HFF-Myc (cell line): ENCODE measurements around the gene ADRM1.

Experiments used
- DNase-seq: peaks from one replicate; pipeline ENCODE4 v3.0.0-alpha.2; 2011; ENCODE audit warnings: low read depth; ENCODE audit errors: extremely low read depth
- H3K4me3 ChIP-seq: replicated peaks from 2 replicates; pipeline ENCODE4 v1.5.1; 2011; ENCODE audit warnings: low read depth, mild to moderate bottlenecking, control low read depth, low read length
- TF ChIP-seq, protein P1 (sequence below): IDR thresholded peaks from 2 replicates; pipeline ENCODE4 v1.5.1; 2012; ENCODE audit warnings: mild to moderate bottlenecking, low read depth, low read length, control low read depth; ENCODE audit errors: missing control alignments

The ADRM1 gene

DNA sequence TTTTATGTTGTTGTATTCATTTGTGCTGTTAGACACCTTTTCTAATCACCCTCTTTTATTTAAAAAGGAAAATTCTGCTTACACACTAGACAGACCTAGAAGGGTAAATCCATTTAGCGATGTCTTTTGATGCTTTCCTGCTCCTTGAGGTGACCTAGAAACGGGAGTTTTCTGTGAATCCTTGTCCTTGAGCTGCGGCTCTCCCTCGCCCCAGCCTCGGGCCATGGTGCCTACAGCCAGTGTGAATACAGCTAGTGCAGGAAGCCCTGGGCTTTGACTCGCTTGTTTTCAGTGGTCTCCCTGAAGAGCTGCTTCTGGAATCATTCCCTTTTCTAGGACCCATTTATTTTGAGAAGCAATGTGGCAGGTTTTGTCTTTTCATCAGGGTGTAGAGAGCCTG is 17.6 kb upstream of the ADRM1 start:
- no peak overlapping the region for H3K4me3 ChIP-seq
- TF ChIP-seq, protein P1, sequence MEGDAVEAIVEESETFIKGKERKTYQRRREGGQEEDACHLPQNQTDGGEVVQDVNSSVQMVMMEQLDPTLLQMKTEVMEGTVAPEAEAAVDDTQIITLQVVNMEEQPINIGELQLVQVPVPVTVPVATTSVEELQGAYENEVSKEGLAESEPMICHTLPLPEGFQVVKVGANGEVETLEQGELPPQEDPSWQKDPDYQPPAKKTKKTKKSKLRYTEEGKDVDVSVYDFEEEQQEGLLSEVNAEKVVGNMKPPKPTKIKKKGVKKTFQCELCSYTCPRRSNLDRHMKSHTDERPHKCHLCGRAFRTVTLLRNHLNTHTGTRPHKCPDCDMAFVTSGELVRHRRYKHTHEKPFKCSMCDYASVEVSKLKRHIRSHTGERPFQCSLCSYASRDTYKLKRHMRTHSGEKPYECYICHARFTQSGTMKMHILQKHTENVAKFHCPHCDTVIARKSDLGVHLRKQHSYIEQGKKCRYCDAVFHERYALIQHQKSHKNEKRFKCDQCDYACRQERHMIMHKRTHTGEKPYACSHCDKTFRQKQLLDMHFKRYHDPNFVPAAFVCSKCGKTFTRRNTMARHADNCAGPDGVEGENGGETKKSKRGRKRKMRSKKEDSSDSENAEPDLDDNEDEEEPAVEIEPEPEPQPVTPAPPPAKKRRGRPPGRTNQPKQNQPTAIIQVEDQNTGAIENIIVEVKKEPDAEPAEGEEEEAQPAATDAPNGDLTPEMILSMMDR: no peak
- no peak for DNase-seq

DNA sequence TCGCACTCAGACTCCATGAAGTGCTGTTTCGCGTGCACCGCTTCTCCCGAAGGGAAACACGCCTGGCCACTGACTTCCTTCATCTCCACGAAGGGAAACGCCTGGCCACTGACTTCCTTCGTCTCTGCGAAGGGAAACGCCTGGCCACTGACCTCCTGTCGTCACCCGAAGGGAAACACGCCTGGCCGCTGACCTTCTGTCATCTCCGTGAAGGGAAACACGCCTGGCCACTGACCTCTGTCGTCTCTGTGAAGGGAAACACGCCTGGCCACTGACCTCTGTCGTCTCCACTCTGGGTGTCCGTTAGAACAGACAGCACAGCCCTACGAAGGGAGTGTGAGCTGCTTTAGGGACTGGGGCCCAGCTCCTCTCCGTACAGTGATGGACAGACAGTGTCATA is 17.1 kb upstream of the ADRM1 start:
- no peak for DNase-seq
- TF ChIP-seq, protein P1: no peak
- no peak overlapping the region for H3K4me3 ChIP-seq

DNA sequence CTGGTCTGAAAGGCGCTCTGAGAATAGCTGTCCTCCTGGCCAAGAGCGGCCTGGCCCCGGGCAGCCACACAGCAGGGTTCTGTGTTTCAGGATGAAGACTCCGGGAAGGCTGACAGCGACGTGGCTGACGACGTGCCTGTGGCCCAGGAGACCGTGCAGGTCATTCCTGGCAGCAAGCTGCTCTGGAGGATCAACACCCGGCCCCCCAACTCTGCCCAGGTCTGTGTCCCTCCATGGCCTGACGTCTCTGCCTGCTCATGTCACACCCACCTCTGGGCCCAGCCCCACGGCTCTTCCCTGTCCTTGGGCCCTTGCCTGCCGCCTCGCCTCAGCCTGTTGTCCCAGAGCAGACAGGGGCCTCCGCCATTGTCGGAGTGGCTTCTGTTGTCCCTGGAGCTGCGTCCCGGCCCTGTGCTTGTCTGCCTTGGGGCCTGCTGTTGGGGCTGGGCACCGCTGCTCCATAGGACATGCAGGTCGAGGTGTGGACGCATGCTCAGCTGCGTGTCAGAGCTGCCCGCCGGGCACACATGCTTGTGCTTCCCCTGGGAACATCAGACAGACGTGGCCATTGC is 16.2 kb upstream of the ADRM1 start:
- DNase-seq: no peak
- H3K4me3 ChIP-seq: no peak overlapping the region
- TF ChIP-seq, protein P1: no peak

DNA sequence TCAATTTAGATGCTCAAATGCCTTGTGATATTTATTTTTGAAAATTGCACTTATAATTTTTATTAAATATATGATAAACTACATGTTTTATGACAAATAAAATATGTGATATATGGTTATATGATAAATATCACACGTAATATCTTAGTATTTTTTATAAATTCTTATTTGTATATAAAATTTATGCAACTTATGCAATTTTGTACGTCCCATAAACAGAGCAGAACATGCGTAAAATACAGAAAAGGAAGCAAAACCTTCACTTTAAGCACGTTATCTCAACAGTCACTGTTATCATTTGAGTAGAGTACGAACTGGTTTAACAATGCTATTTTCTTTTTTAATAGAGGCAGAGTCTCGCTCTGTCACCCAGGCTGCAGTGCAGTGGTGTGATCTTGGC is 15.7 kb upstream of the ADRM1 start:
- no peak overlapping the region for H3K4me3 ChIP-seq
- no peak for DNase-seq
- TF ChIP-seq, protein P1: no peak

DNA sequence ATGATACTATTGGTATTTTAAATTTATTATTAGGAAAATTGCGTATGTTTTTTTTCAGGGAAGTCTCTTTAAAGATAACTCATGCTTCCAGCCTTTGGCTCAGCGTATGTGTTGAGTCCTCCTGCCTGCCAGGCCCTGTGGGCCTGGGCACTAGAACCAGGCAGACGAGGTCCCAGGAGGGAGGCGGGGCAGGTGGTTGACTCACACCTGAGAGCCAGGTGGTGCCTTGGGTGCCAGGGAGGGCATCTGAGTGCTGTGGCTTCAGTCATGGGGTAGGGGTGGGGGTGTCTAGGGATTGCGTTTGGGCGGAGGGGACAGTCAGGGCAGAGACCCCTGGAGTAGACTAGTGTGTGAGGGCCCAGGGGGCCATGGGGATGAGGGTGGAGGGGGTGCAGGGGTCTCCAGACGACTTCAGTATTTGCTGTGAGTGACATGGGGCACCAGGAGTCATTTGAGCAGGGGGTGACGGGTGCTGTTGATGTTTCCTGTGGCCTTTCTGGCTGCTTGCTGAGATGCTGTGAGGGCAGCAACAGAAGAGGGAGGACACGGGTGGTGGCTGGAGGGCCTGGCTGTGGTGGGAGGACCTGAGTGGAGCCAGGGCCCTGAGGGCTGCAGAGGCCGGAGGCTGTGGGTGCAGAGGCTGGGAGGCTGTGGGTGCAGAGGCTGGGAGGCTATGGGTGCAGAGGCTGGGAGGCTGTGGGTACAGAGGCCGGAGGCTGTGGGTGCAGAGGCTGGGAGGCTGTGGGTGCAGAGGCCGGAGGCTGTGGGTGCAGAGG is 14.8 kb upstream of the ADRM1 start:
- TF ChIP-seq, protein P1: no peak
- no peak overlapping the region for H3K4me3 ChIP-seq
- no peak for DNase-seq

DNA sequence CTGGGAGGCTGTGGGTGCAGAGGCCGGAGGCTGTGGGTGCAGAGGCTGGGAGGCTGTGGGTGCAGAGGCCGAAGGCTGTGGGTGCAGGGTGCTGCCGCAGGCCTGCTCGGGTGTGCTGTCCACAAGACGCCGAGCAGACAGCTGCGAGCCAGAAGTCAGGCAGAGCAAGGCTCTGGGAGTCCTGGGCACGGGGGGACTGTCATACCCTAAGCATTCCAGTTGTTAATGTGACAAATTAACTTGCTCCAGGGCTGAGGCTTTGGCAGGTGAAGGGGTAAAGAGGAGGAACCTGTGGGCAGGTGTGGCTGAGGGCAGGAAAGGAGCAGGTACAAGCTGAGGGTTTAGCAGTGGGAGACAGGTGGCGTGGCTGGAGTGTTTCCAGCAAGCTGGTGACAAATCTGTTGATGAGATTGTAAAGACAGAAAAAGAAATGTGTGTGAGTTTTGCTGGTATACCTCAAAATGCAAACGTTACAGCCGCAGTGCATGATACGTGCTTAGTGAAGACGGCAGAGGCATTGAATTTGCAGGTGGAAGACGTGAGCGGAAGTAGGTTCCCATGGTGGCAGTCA is 14.2 kb upstream of the ADRM1 start:
- no peak overlapping the region for H3K4me3 ChIP-seq
- no peak for DNase-seq
- TF ChIP-seq, protein P1: no peak

DNA sequence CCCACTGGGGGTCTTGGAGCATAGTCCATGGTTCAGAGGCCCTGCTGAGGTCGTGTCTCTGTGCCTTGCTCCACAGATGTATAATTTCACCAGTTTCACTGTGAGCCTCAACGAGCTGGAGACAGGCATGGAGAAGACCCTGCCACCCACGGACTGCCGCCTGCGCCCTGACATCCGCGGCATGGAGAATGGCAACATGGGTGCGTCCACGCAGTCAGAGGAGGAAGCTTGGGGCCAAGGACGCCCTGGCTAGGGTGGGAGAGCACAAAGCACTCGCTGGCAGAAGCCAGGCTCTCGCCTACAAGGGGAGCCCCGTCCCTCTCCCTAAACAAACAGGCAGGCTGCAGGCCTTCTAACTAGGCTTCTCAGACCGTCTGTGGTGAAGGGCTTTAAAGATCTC is 13.7 kb upstream of the ADRM1 start:
- no peak for DNase-seq
- TF ChIP-seq, protein P1: no peak
- H3K4me3 ChIP-seq: no peak overlapping the region
